GM19025 (cell line): Measurements from ENCODE around the gene OXCT1.
"Not testable (repeated sequence)": the region's sequence is repeated elsewhere in the genome, so short reads cannot be mapped to it uniquely, and the experiment has no call there.

ENCODE experiments used
- ATAC-seq: cut with Tn5 transposase; IDR thresholded peaks from one replicate; pipeline ENCODE4 v1.9.1; 2021; ENCODE audit warnings: mild to moderate bottlenecking, low read depth, moderate library complexity; ENCODE audit not compliant: unreplicated experiment

OXCT1 gene

GRCh38 chr5:41788941-41789368 is 81.3 kb downstream of the OXCT1 start:
- no peak for ATAC-seq

- ATAC-seq = no peak
Measured at GRCh38 chr5:41787265-41787664, 83.0 kb downstream of the OXCT1 start.

GRCh38 chr5:41785061-41785460 is 85.2 kb downstream of the OXCT1 start:
- no peak for ATAC-seq

- ATAC-seq = no peak
Measured at GRCh38 chr5:41778410-41778809, 91.8 kb downstream of the OXCT1 start.

- no peak for ATAC-seq
Measured at GRCh38 chr5:41776435-41776834, 93.8 kb downstream of the OXCT1 start.

- no peak for ATAC-seq
Measured at GRCh38 chr5:41773799-41774198, 96.4 kb downstream of the OXCT1 start.

- no peak for ATAC-seq
Measured at GRCh38 chr5:41772785-41773442, 97.3 kb downstream of the OXCT1 start.

- ATAC-seq = no peak
Measured at GRCh38 chr5:41772056-41772455, 98.2 kb downstream of the OXCT1 start.

- ATAC-seq = peak; percentile 84
Measured at GRCh38 chr5:41770799-41771198, 99.4 kb downstream of the OXCT1 start.

- no peak for ATAC-seq
Measured at GRCh38 chr5:41768692-41769091, 101.5 kb downstream of the OXCT1 start.

GRCh38 chr5:41764650-41765049 is 105.6 kb downstream of the OXCT1 start:
- ATAC-seq = no peak

GRCh38 chr5:41763574-41763973 is 106.7 kb downstream of the OXCT1 start:
- ATAC-seq = peak; percentile 28

- ATAC-seq = no peak
Measured at GRCh38 chr5:41763081-41763480, 107.1 kb downstream of the OXCT1 start.

- no peak for ATAC-seq
Measured at GRCh38 chr5:41762426-41762825, 107.8 kb downstream of the OXCT1 start.

GRCh38 chr5:41761663-41762062 is 108.6 kb downstream of the OXCT1 start:
- no peak for ATAC-seq

- no peak for ATAC-seq
Measured at GRCh38 chr5:41755705-41756104, 114.5 kb downstream of the OXCT1 start.

- ATAC-seq = no peak
Measured at GRCh38 chr5:41754857-41755256, 115.4 kb downstream of the OXCT1 start.

GRCh38 chr5:41751867-41752266 is 118.4 kb downstream of the OXCT1 start:
- ATAC-seq = no peak

GRCh38 chr5:41748631-41749030 is 121.6 kb downstream of the OXCT1 start:
- peak; percentile 99 for ATAC-seq

GRCh38 chr5:41747708-41748107 is 122.5 kb downstream of the OXCT1 start:
- no peak for ATAC-seq

- no peak for ATAC-seq
Measured at GRCh38 chr5:41747301-41747700, 122.9 kb downstream of the OXCT1 start.

GRCh38 chr5:41742608-41743007 is 127.6 kb downstream of the OXCT1 start:
- ATAC-seq = not testable (repeated sequence)
